GM23338 (cell line): ENCODE measurements around the gene C1orf115.
A peak's percentile ranks its signal among the peaks of the same experiment; 100 is the strongest.

Source experiments
- CREB1 ChIP-seq: fragments of 250-450 bp; sonication (Bioruptor Pico); IDR thresholded peaks from 2 replicates; pipeline ENCODE4 v1.5.0; 2020; ENCODE audit warnings: low read depth, mild to moderate bottlenecking, moderate library complexity
- CTCF ChIP-seq, 2 experiments: fragments of 200-600 bp in 1 of 2; sonication (generic) in 1 of 2; conservative IDR thresholded peaks; 2 replicates each; pipeline versions ENCODE4 v1.5.1 to v1.6.1; 2016 to 2017; ENCODE audit warnings: antibody characterized with exemption in 2 of 2, low read depth in 2 of 2, mild to moderate bottlenecking in 2 of 2, moderate library complexity in 1 of 2
- EZH2phosphoT487 ChIP-seq: fragments of 200-600 bp; sonication (generic); IDR thresholded peaks from one replicate; pipeline ENCODE4 v1.8.1; 2018; ENCODE audit warnings: antibody characterized with exemption; ENCODE audit not compliant: unreplicated experiment

- TF ChIP-seq CTCF (conservative IDR thresholded peaks at IDR 0.05; ENCODE audit: low read depth in 2 of 2) (peak; percentile 70 to 80), EZH2phosphoT487 (no peak), CREB1 (CRISPR knock-in tag) (no peak)
Observed at GRCh38 chr1:220680085-220680687, 10.0 kb upstream of the C1orf115 start.
